Upper lobe of left lung (tissue), 6 donors: ENCODE measurements around the gene ADTRP. TPM values are rescaled to one million over a fixed set of nuclear protein-coding genes. Genes with fewer than 3 reads are reported as not detected.

Experiments used
- ATAC-seq, 2 donors: fragments of 200-7000 bp; cut with Tn5 transposase; one replicate each; pipeline ENCODE4 v1.9.1; 2022; ENCODE audit warnings: mild to moderate bottlenecking in 2 of 2, moderate library complexity in 2 of 2; ENCODE audit not compliant: low FRiP score in 2 of 2
- DNase-seq, 2 donors: peaks; one replicate each; pipeline ENCODE4 v3.0.0-alpha.2; 2019 to 2020
- H3K27ac ChIP-seq, 4 donors: fragments of 200-600 bp; sonication (generic); one replicate each; pipeline ENCODE4 v1.5.1; 2016 to 2019
- H3K27me3 ChIP-seq, 4 donors: fragments of 200-600 bp; sonication (generic); one replicate each; pipeline ENCODE4 v1.5.1; 2017 to 2019
- H3K36me3 ChIP-seq, 4 donors: fragments of 200-600 bp; sonication (generic); one replicate each; pipeline ENCODE4 v1.5.1; 2016 to 2019
- H3K4me1 ChIP-seq, 4 donors: fragments of 200-600 bp; sonication (generic); one replicate each; pipeline ENCODE4 v1.5.1; 2018 to 2019
- H3K4me3 ChIP-seq, 4 donors: fragments of 200-600 bp; sonication (generic); one replicate each; pipeline ENCODE4 v1.5.1; 2017 to 2019; ENCODE audit warnings: mild to moderate bottlenecking in 2 of 4, moderate library complexity in 1 of 4
- H3K9me3 ChIP-seq, 4 donors: fragments of 200-600 bp; sonication (generic); one replicate each; pipeline ENCODE4 v1.5.1; 2018 to 2019
- CTCF ChIP-seq, 6 experiments: fragments of 450-650 bp in 4 of 6; fragments of 200-600 bp in 2 of 6; sonication (generic) in 2 of 6; IDR thresholded peaks; one replicate each; pipeline ENCODE4 v1.5.1; 2016 to 2019; ENCODE audit warnings: antibody characterized with exemption in 6 of 6
- EP300 ChIP-seq, 4 donors: sonication (generic); formaldehyde crosslinking; IDR thresholded peaks; one replicate each; pipeline ENCODE4 v1.5.1; 2017; ENCODE audit warnings: antibody characterized with exemption in 4 of 4, control low read depth in 2 of 4
- POLR2A ChIP-seq, 4 donors: fragments of 450-650 bp; IDR thresholded peaks; one replicate each; pipeline ENCODE4 v1.5.1; 2016 to 2017; ENCODE audit warnings: antibody characterized with exemption in 4 of 4, mild to moderate bottlenecking in 2 of 4
- POLR2AphosphoS5 ChIP-seq, 2 donors: sonication (generic); formaldehyde crosslinking; IDR thresholded peaks; one replicate each; pipeline ENCODE4 v1.5.1; 2017; ENCODE audit warnings: antibody characterized with exemption in 2 of 2
- WGBS, 2 donors: methylation state at CpG; one replicate each; pipeline ENCODE4 v1.1.5; 2017 to 2018; 5-methylcytosine and 5-hydroxymethylcytosine counted together
- total RNA-seq, 6 donors: library from RNA; depleted of rRNA in 4 of 6; stranded (reverse); fragments of >200 nt in 4 of 6; gene quantifications; one replicate each; pipeline versions ENCODE4 v1.1.0 to v1.2.1, GENCODE V29; 2016 to 2021
- donor health status: DM: no; HTN: no; CAD: no; lungs with moderate emphysema.
- donor health status: DM: no; HTN: yes; CAD: no; lungs with severe emphysema.

ADTRP gene
- total RNA-seq, 6 donors from 2014 or later, result 3.8 to 21.1 (median 12.8) TPM

GRCh38 chr6:11769811-11770545, 8.6 kb downstream of the ADTRP start:
- H3K4me1 ChIP-seq, result peaks cover 6 to 24% (median 9%) of the 10 kb centered on the region in 4 donors
- peak overlapping the region in 1 of 4 donors; percentile 7 for H3K4me3 ChIP-seq
- DNase-seq (no peak), ATAC-seq (no peak)
- peak overlapping the region; percentile 45 to 80 (median 65) for H3K27ac ChIP-seq
- H3K27me3 ChIP-seq, result no peaks in the 10 kb centered on the region
- TF ChIP-seq POLR2AphosphoS5 (IDR thresholded peaks at IDR 0.05), result no peak
- no peak for TF ChIP-seq EP300 (IDR thresholded peaks at IDR 0.05)
- no peak for TF ChIP-seq POLR2A (IDR thresholded peaks at IDR 0.05)
- TF ChIP-seq CTCF (IDR thresholded peaks at IDR 0.05), result no peak
- no peaks in the 10 kb centered on the region for H3K36me3 ChIP-seq
- 67 to 71% methylated on average over 10 to 11 of the region's 11 CpGs for WGBS, 2 donors
- H3K9me3 ChIP-seq, result no peaks in the 10 kb centered on the region

GRCh38 chr6:11769244-11769643, 9.4 kb downstream of the ADTRP start:
- Histone ChIP-seq H3K9me3 (no peaks in the 10 kb centered on the region), H3K27ac (no peak overlapping the region), H3K36me3 (no peaks in the 10 kb centered on the region), H3K4me3 (no peak overlapping the region), H3K27me3 (no peaks in the 10 kb centered on the region), H3K4me1 (peaks cover 6 to 24% (median 9%) of the 10 kb centered on the region in 4 donors)
- TF ChIP-seq POLR2A (IDR thresholded peaks at IDR 0.05), result no peak
- TF ChIP-seq EP300 (IDR thresholded peaks at IDR 0.05), result no peak
- no peak for TF ChIP-seq POLR2AphosphoS5 (IDR thresholded peaks at IDR 0.05)
- no peak for TF ChIP-seq CTCF (IDR thresholded peaks at IDR 0.05)
- 92 to 100% methylated on average over 2 of the region's 2 CpGs for WGBS, 2 donors
- no peak for DNase-seq
- no peak for ATAC-seq

GRCh38 chr6:11767978-11768756, 10.4 kb downstream of the ADTRP start:
- DNase-seq (no peak), ATAC-seq (no peak)
- Histone ChIP-seq H3K36me3 (no peaks in the 10 kb centered on the region), H3K4me1 (peaks cover 6 to 27% (median 15%) of the 10 kb centered on the region in 4 donors), H3K27me3 (no peaks in the 10 kb centered on the region), H3K27ac (no peak overlapping the region), H3K4me3 (no peak overlapping the region), H3K9me3 (no peaks in the 10 kb centered on the region)
- 88 to 93% methylated on average over 7 of the region's 7 CpGs for WGBS, 2 donors
- TF ChIP-seq CTCF (IDR thresholded peaks at IDR 0.05) (no peak), POLR2AphosphoS5 (IDR thresholded peaks at IDR 0.05) (no peak), EP300 (IDR thresholded peaks at IDR 0.05) (no peak), POLR2A (IDR thresholded peaks at IDR 0.05) (no peak)

- DNase-seq (no peak), ATAC-seq (no peak)
- H3K36me3 ChIP-seq, result no peaks in the 10 kb centered on the region
- TF ChIP-seq POLR2AphosphoS5 (IDR thresholded peaks at IDR 0.05) (no peak), POLR2A (IDR thresholded peaks at IDR 0.05) (no peak), CTCF (IDR thresholded peaks at IDR 0.05) (no peak), EP300 (IDR thresholded peaks at IDR 0.05) (no peak)
- 94 to 95% methylated on average over 2 of the region's 2 CpGs for WGBS, 2 donors
- no peaks in the 10 kb centered on the region for H3K9me3 ChIP-seq
- H3K4me3 ChIP-seq, result no peak overlapping the region
- H3K27me3 ChIP-seq, result no peaks in the 10 kb centered on the region
- no peak overlapping the region for H3K27ac ChIP-seq
- peaks cover 12 to 34% (median 20%) of the 10 kb centered on the region in 4 donors for H3K4me1 ChIP-seq
Measured at GRCh38 chr6:11767458-11767857, 11.1 kb downstream of the ADTRP start.
